CD8-positive, alpha-beta memory T cell (primary cell): ENCODE measurements around the gene CCSER2. TPM values are rescaled to one million over a fixed set of nuclear protein-coding genes. Genes with fewer than 3 reads are reported as not detected.
A peak's percentile ranks its signal among the peaks of the same experiment; 100 is the strongest.
"Not testable (repeated sequence)": the region's sequence is repeated elsewhere in the genome, so short reads cannot be mapped to it uniquely, and the experiment has no call there.

Source experiments
- CTCF ChIA-PET: fragments of 350-600 bp; sonication (Branson Sonifier 250); formaldehyde crosslinking; loops from one replicate; lab custom pipeline; 2021; ENCODE audit warnings: antibody characterized with exemption; lab: Charles Lee
- POLR2A ChIA-PET: fragments of 350-600 bp; sonication (Branson Sonifier 250); formaldehyde crosslinking; loops from one replicate; lab custom pipeline; 2021; ENCODE audit warnings: antibody characterized with exemption; lab: Charles Lee
- DNase-seq, 5 donors: peaks; one replicate each; pipeline versions ENCODE4 v3.0.0 to v3.0.0-alpha.2; 2020 to 2022; ENCODE audit warnings: mixed read lengths in 1 of 5
- H3K27ac ChIP-seq: one replicate; pipeline ENCODE4 v1.7.0; 2013; ENCODE audit warnings: low read depth, mild to moderate bottlenecking, low read length, moderate library complexity
- H3K27me3 ChIP-seq: 2 replicates; pipeline ENCODE4 v1.7.0; 2013; ENCODE audit warnings: low read length, mild to moderate bottlenecking; ENCODE audit not compliant: insufficient read depth, poor library complexity, severe bottlenecking
- H3K36me3 ChIP-seq: 2 replicates; pipeline ENCODE4 v1.7.0; 2013; ENCODE audit warnings: mild to moderate bottlenecking, low read length, moderate library complexity; ENCODE audit not compliant: insufficient read depth
- H3K4me1 ChIP-seq: 2 replicates; pipeline ENCODE4 v1.7.0; 2013; ENCODE audit warnings: mild to moderate bottlenecking, low read length, moderate library complexity; ENCODE audit not compliant: insufficient read depth
- H3K4me3 ChIP-seq: 2 replicates; pipeline ENCODE4 v1.7.0; 2013; ENCODE audit warnings: mild to moderate bottlenecking, low read length
- H3K9me3 ChIP-seq: 2 replicates; pipeline ENCODE4 v1.7.0; 2013; ENCODE audit warnings: mild to moderate bottlenecking, low read length
- H3K27ac Mint-ChIP-seq, 8 donors: one replicate each; pipeline ENCODE4 v1.8.0; 2020 to 2021; ENCODE audit warnings: mixed read lengths in 8 of 8, mild to moderate bottlenecking in 6 of 8, inconsistent platforms in 3 of 8, moderate library complexity in 3 of 8
- H3K27me3 Mint-ChIP-seq, 2 donors: one replicate each; pipeline ENCODE4 v1.8.0; 2020 to 2021; ENCODE audit warnings: mixed read lengths in 2 of 2, mild to moderate bottlenecking in 1 of 2, moderate library complexity in 1 of 2
- H3K36me3 Mint-ChIP-seq, 3 donors: one replicate each; pipeline ENCODE4 v1.8.0; 2020 to 2021; ENCODE audit warnings: mixed read lengths in 3 of 3, inconsistent platforms in 1 of 3, mild to moderate bottlenecking in 1 of 3
- H3K4me1 Mint-ChIP-seq, 3 donors: one replicate each; pipeline ENCODE4 v1.8.0; 2020 to 2021; ENCODE audit warnings: mixed read lengths in 3 of 3, inconsistent platforms in 1 of 3, mild to moderate bottlenecking in 1 of 3
- H3K4me3 Mint-ChIP-seq, 7 donors: one replicate each; pipeline ENCODE4 v1.8.0; 2020 to 2021; ENCODE audit warnings: mixed read lengths in 7 of 7, mild to moderate bottlenecking in 6 of 7, moderate library complexity in 4 of 7, inconsistent platforms in 2 of 7
- H3K9me3 Mint-ChIP-seq, 5 donors: one replicate each; pipeline ENCODE4 v1.8.0; 2020 to 2022; ENCODE audit warnings: mixed read lengths in 5 of 5, mild to moderate bottlenecking in 3 of 5, moderate library complexity in 2 of 5, inconsistent platforms in 1 of 5
- polyA plus RNA-seq: library from polyadenylated mRNA; unstranded; fragments of 300-500 nt; fragmentation: Illumina TruSeq; gene quantifications from one replicate; pipeline ENCODE4 v1.2.3, GENCODE V29; 2021
- total RNA-seq, 2 experiments: library from RNA; stranded (reverse); gene quantifications; one replicate each; pipeline ENCODE4 v1.2.3, GENCODE V29; 2021

Gene CCSER2
- total and polyA plus RNA-seq, 3 experiments from 2014 or later = 62.6 to 114 (median 74.5) TPM

DNA sequence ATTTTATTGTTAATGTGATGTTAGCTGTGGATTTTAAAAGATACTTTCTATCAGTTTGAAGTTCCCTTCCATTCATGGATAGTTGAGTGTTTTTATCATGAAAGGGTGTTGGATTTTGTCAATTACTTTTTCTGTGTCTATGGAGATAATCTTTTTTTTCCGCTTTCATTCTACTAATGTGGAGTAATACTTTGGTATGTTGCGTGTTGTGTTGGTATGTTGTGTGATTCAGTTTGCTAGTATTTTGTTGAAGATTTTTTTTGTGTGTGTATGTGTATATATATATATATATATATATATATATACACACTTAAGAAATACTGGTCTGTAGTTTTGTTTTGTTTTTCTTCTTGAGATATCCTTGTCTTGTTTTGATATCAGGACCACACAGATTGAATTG, 100.3 kb downstream of the CCSER2 start:
- Mint-ChIP-seq H3K4me3 (no peak overlapping the region), H3K36me3 (peaks cover 0 to 52% (median 6%) of the 10 kb centered on the region in 3 donors), H3K27ac (no peak overlapping the region), H3K9me3 (no peaks in the 10 kb centered on the region), H3K4me1 (peaks cover 55 to 76% (median 70%) of the 10 kb centered on the region in 3 donors), H3K27me3 (no peaks in the 10 kb centered on the region)
- no peaks in the 10 kb centered on the region for H3K36me3 ChIP-seq
- CTCF ChIA-PET = interaction anchor here (1.5 kb wide), 1 partner anchor 32 kb away, joined by 4 read pairs; no protein-coding TSS in a partner anchor
- peaks cover 25% of the 10 kb centered on the region for H3K4me1 ChIP-seq
- no peaks in the 10 kb centered on the region for H3K27me3 ChIP-seq
- POLR2A ChIA-PET = no interaction called here
- H3K9me3 ChIP-seq = no peaks in the 10 kb centered on the region
- H3K27ac ChIP-seq = no peak overlapping the region
- DNase-seq = no peak
- H3K4me3 ChIP-seq = no peak overlapping the region

DNA sequence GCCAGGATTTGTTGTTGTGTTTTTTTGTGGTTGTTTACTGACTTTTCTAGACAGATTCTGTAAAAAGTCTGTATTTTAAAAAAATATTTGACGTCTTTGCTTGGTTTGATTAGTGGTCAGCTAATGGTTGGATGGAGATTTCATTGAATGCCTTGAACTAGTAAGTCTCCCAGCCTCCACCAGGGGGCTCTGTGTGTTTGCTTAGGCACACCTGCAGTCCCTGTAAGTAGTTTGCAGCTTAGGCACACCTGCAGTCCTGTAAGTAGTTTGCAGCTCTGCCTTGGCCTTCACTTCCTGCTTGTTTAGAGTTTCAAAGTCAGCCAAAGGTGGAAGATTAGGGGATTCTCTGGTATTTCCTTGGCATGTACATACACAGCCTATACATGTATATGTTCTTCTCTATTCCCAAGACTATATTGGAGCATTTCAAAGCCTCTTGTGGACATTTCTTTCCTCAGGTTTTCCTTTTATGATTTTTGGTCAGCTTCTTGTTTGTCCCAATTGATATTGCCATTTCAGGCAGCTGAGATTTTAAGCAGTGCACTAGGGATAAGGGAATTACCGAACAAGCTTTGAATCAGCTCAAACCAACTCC, 101.6 kb downstream of the CCSER2 start:
- ChIA-PET CTCF (interaction anchor here (0.6 to 2.0 kb wide), 23 partner anchors 8 to 163 kb away, joined by 3 to 10 read pairs (median 3); no protein-coding TSS in a partner anchor), POLR2A (no interaction called here)
- H3K27ac ChIP-seq = no peak overlapping the region
- Mint-ChIP-seq H3K4me3 (no peak overlapping the region), H3K4me1 (peaks cover 50 to 75% (median 68%) of the 10 kb centered on the region in 3 donors), H3K36me3 (peaks cover 0 to 55% (median 6%) of the 10 kb centered on the region in 3 donors), H3K27ac (peak overlapping the region in 4 of 8 donors; percentile 0 to 53 (median 38)), H3K27me3 (no peaks in the 10 kb centered on the region), H3K9me3 (no peaks in the 10 kb centered on the region)
- H3K36me3 ChIP-seq = no peaks in the 10 kb centered on the region
- peak; percentile 33 to 75 (median 54) for DNase-seq
- H3K4me1 ChIP-seq = peaks cover 12% of the 10 kb centered on the region
- H3K9me3 ChIP-seq = no peaks in the 10 kb centered on the region
- no peaks in the 10 kb centered on the region for H3K27me3 ChIP-seq
- H3K4me3 ChIP-seq = no peak overlapping the region

DNA sequence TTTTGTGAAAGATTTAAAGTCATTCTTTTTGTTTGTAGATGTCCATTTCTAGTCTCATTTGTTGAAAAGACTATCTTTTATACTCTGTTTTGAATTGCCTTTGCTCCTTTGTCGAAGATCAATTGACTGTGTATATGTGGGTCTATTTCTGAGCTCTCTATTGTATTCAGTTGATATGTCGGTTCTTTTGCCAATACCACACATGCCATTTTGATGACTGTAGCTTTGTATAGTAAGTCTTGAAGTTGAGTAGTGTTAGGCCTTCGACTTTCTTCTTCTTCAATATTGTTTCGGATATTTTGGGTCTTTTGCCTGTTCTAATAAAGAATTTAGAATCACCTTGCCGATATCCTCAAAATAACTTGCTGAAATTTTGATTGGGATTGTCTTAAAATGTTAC, 104.5 kb downstream of the CCSER2 start:
- Mint-ChIP-seq H3K9me3 (no peaks in the 10 kb centered on the region), H3K4me1 (peaks cover 42 to 66% (median 66%) of the 10 kb centered on the region in 3 donors), H3K27ac (peak overlapping the region in 1 of 8 donors; percentile 61), H3K4me3 (no peak overlapping the region), H3K27me3 (no peaks in the 10 kb centered on the region), H3K36me3 (peaks cover 0 to 52% (median 8%) of the 10 kb centered on the region in 3 donors)
- POLR2A ChIA-PET = no interaction called here
- H3K36me3 ChIP-seq = no peaks in the 10 kb centered on the region
- no peaks in the 10 kb centered on the region for H3K27me3 ChIP-seq
- peaks cover 10% of the 10 kb centered on the region for H3K4me1 ChIP-seq
- no peak for DNase-seq
- no peaks in the 10 kb centered on the region for H3K9me3 ChIP-seq
- CTCF ChIA-PET = interaction anchor here (1.0 kb wide), 1 partner anchor 104 kb away, joined by 3 read pairs; no protein-coding TSS in a partner anchor
- no peak overlapping the region for H3K4me3 ChIP-seq
- H3K27ac ChIP-seq = no peak overlapping the region

DNA sequence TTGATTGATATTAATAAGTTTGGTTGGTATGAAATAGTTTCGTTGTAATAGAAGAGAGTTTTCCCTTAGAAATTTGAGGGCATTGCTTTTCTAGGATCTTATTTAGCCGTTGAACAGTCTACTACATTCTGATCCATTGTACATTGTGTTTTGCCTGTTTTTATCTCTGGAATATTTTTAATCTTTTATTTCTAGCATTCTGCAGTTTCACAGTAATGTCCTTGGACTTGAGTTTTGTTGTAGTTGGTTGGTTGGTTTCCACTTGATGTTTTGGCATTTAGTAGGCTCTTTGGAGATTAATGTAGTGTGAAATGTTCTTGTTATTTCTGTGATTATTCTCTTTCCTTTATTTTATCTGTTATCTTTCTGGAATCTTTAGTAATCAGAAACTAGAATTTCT, 112.4 kb downstream of the CCSER2 start:
- Mint-ChIP-seq H3K27ac (peak overlapping the region in 1 of 8 donors; percentile 9), H3K4me3 (no peak overlapping the region), H3K36me3 (peaks cover 20 to 78% (median 33%) of the 10 kb centered on the region in 3 donors), H3K4me1 (peaks cover 3 to 50% (median 46%) of the 10 kb centered on the region in 3 donors), H3K27me3 (no peaks in the 10 kb centered on the region), H3K9me3 (no peaks in the 10 kb centered on the region)
- POLR2A ChIA-PET = no interaction called here
- Histone ChIP-seq H3K36me3 (peaks cover 5% of the 10 kb centered on the region), H3K4me1 (no peaks in the 10 kb centered on the region), H3K27ac (no peak overlapping the region), H3K9me3 (no peaks in the 10 kb centered on the region), H3K27me3 (no peaks in the 10 kb centered on the region), H3K4me3 (no peak overlapping the region)
- DNase-seq = no peak
- CTCF ChIA-PET = no interaction called here

DNA sequence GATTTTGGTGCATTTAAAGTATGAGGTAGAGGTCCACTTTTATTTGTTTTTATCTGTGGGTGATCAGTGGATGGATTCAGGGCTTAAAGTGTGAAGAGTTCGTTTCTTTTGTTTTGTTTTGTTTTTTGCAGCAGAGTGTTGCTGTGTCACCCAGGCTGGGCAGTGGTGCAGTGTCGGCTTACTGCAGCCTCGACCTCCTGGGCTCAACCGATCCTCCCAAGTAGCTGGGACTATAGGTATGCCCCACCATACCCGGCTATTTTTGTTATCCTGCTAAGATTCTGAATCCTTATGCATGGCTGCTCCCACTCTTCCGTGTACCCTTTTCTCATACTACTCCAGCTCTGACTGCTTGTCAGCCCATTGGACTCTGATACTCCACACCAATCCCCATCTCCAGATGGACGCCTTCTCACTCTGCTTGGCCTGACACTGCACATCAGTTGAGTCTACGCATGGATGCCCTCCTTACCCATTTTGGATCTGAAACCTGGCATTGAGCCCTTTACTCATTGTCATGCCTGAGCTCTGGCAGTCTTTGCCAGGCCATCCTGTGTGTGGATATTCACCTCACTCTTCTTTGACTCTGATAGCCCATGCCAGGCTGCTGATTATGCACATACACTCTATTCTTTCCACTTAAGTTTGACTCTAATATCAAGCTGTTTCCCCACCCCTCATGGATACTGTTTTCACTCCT, 119.5 kb downstream of the CCSER2 start:
- DNase-seq = no peak
- H3K27me3 Mint-ChIP-seq = peaks cover 0 to 2% of the 10 kb centered on the region in 2 donors
- Histone ChIP-seq H3K4me3 (no peak overlapping the region), H3K36me3 (no peaks in the 10 kb centered on the region), H3K27me3 (no peaks in the 10 kb centered on the region), H3K4me1 (no peaks in the 10 kb centered on the region), H3K27ac (no peak overlapping the region), H3K9me3 (no peaks in the 10 kb centered on the region)
- H3K36me3 Mint-ChIP-seq = peaks cover 14 to 57% (median 22%) of the 10 kb centered on the region in 3 donors
- H3K27ac Mint-ChIP-seq = peak overlapping the region in 3 of 8 donors; percentile 10 to 72 (median 39)
- H3K4me3 Mint-ChIP-seq = no peak overlapping the region
- CTCF ChIA-PET = no interaction called here
- H3K9me3 Mint-ChIP-seq = no peaks in the 10 kb centered on the region
- POLR2A ChIA-PET = interaction anchor here (0.6 kb wide), 1 partner anchor 22 kb away, joined by 4 read pairs; no protein-coding TSS in a partner anchor
- H3K4me1 Mint-ChIP-seq = peaks cover 16 to 39% (median 34%) of the 10 kb centered on the region in 3 donors

DNA sequence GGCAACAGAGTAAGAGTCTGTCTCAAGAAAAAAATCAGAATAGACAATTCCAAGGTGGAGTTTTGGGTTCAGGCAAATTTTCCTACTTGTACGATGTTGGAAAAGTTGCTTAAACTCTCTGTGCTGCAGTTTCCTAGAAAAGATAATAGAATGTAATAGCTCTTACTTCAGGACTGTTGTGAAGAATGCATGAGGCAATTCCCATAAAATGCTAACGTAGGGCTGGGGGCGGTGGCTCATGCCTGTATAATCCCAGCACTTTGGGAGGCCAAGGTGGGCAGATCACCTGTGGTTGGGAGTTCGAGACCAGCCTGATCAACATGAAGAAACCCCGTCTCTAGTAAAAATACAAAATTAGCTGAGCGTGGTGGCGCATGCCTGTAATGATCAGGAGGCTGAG, 121.0 kb downstream of the CCSER2 start:
- H3K4me3 Mint-ChIP-seq, H3K9me3 Mint-ChIP-seq, H3K4me3 ChIP-seq, H3K9me3 ChIP-seq, H3K27me3 ChIP-seq, H3K36me3 ChIP-seq, H3K27me3 Mint-ChIP-seq, DNase-seq, H3K27ac ChIP-seq, POLR2A ChIA-PET, CTCF ChIA-PET, H3K4me1 ChIP-seq: not testable (repeated sequence)
- Mint-ChIP-seq H3K27ac (peak overlapping the region in 1 of 8 donors; percentile 9), H3K4me1 (peaks cover 16 to 35% (median 28%) of the 10 kb centered on the region in 3 donors), H3K36me3 (peaks cover 8 to 47% (median 16%) of the 10 kb centered on the region in 3 donors)

DNA sequence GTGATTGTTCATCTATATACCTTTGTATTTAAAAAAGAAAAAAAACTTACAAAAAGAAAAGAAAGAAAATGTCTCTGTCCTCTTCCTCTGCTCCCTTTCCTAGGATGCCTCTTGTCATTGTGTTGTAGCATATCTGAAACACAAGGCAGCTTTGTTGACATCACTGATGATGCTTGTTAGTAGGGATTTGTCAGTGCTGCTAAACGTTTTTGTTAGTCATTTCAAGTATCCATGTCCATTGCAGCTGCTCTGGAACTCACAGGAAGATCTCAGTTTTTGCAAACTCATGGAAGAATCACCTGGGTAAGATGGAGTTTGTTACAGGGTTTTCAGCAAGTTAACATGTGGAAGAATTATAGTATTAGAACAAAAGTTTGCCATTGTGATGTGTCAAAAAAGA, 123.6 kb downstream of the CCSER2 start:
- Histone ChIP-seq H3K4me1 (no peaks in the 10 kb centered on the region), H3K9me3 (no peaks in the 10 kb centered on the region), H3K27me3 (no peaks in the 10 kb centered on the region), H3K36me3 (peaks cover 5% of the 10 kb centered on the region), H3K4me3 (no peak overlapping the region), H3K27ac (no peak overlapping the region)
- CTCF ChIA-PET = no interaction called here
- H3K4me3 Mint-ChIP-seq = no peak overlapping the region
- peaks cover 0 to 2% of the 10 kb centered on the region in 2 donors for H3K27me3 Mint-ChIP-seq
- peak overlapping the region in 2 of 8 donors; percentile 7 to 68 for H3K27ac Mint-ChIP-seq
- POLR2A ChIA-PET = no interaction called here
- no peaks in the 10 kb centered on the region for H3K9me3 Mint-ChIP-seq
- DNase-seq = no peak
- H3K36me3 Mint-ChIP-seq = peaks cover 8 to 55% (median 10%) of the 10 kb centered on the region in 3 donors
- peaks cover 23 to 41% (median 37%) of the 10 kb centered on the region in 3 donors for H3K4me1 Mint-ChIP-seq

DNA sequence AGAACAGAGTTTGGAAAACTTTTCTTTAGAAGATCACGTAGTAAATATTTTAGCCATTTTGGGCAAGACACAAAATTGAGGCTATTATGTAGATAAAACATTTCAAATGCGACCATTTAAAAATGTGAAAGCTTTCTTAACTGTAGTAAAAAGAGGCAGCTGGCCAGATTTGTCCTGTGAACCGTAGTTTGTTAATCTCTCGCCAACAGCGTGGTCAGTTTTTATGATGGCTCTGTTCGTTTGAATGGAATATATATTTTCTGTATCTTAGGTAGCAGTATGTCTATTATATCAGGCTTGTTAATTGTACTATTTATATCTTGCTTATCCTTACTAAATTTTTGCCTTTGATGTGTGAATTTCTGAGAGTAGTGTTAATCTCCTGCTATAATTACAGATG, 124.9 kb downstream of the CCSER2 start:
- Mint-ChIP-seq H3K4me1 (peaks cover 19 to 41% (median 31%) of the 10 kb centered on the region in 3 donors), H3K9me3 (no peaks in the 10 kb centered on the region), H3K27ac (no peak overlapping the region), H3K36me3 (peaks cover 5 to 47% (median 6%) of the 10 kb centered on the region in 3 donors), H3K27me3 (no peaks in the 10 kb centered on the region), H3K4me3 (no peak overlapping the region)
- H3K4me3 ChIP-seq = no peak overlapping the region
- no peaks in the 10 kb centered on the region for H3K9me3 ChIP-seq
- H3K27me3 ChIP-seq = no peaks in the 10 kb centered on the region
- peaks cover 5% of the 10 kb centered on the region for H3K36me3 ChIP-seq
- H3K27ac ChIP-seq = no peak overlapping the region
- ChIA-PET POLR2A (no interaction called here), CTCF (interaction anchor here (1.1 to 1.4 kb wide), 2 partner anchors 23 to 189 kb away, joined by 3 to 4 read pairs; no protein-coding TSS in a partner anchor)
- no peaks in the 10 kb centered on the region for H3K4me1 ChIP-seq
- no peak for DNase-seq
